Motor neuron (in vitro differentiated cells): Measurements from ENCODE around the gene GANAB. TPM values are rescaled to one million over a fixed set of nuclear protein-coding genes. Genes with fewer than 3 reads are reported as not detected.
A peak's percentile ranks its signal among the peaks of the same experiment; 100 is the strongest.
"Not testable (repeated sequence)": the region's sequence is repeated elsewhere in the genome, so short reads cannot be mapped to it uniquely, and the experiment has no call there.

Source experiments
- ATAC-seq, 8 experiments: fragments of 200-7000 bp; cut with Tn5 transposase; replicated peaks in 6 of 8; 2 replicates each; pipeline ENCODE4 v1.8.0; 2021; ENCODE audit warnings: mild to moderate bottlenecking in 8 of 8, moderate library complexity in 8 of 8
- H3K27ac ChIP-seq, 2 donors: fragments of 250-450 bp; sonication (Bioruptor Pico); 2 replicates each; pipeline ENCODE4 v1.9.0; 2021; ENCODE audit warnings: antibody characterized with exemption in 2 of 2, mild to moderate bottlenecking in 2 of 2, moderate library complexity in 1 of 2
- H3K4me1 ChIP-seq, 2 donors: fragments of 250-450 bp; sonication (Bioruptor Pico); replicated peaks in 1 of 2; 2 replicates each; pipeline ENCODE4 v1.6.1; 2021; ENCODE audit warnings: antibody characterized with exemption in 2 of 2, mild to moderate bottlenecking in 2 of 2, moderate library complexity in 1 of 2
- H3K4me3 ChIP-seq, 5 donors: fragments of 250-450 bp; sonication (Bioruptor Pico); 2 replicates each; pipeline ENCODE4 v1.9.0; 2021; ENCODE audit warnings: antibody characterized with exemption in 5 of 5, mild to moderate bottlenecking in 5 of 5, moderate library complexity in 4 of 5
- WGBS, 10 experiments: fragments of 450-650 bp; shearing (Covaris generic); methylation state at CpG; one replicate each; pipeline ENCODE4 v1.0.0; 2022; 5-methylcytosine and 5-hydroxymethylcytosine counted together
- in situ Hi-C, 9 experiments: fragments of 400-800 bp; cut with MboI; loops; one replicate each; pipeline ENCODE4 v1.15.0; 2021; ENCODE audit warnings: low sequenced_read_pairs in 9 of 9, low pct_unique_long_range_greater_than_20kb in 2 of 9; ENCODE audit not compliant: unreplicated experiment in 9 of 9
- total RNA-seq, 8 experiments: library from RNA; unstranded; fragments of 300-600 nt; gene quantifications; 2 replicates each; pipeline versions ENCODE4 v1.2.3 to v1.2.4, GENCODE V29; 2022

Gene GANAB
- total RNA-seq, 8 experiments from 2014 or later = 97.8 to 296 (median 172) TPM

GRCh38 chr11:62600367-62601121, 45.9 kb downstream of the GANAB start:
- H3K4me1 ChIP-seq = peaks cover 18 to 25% of the 10 kb centered on the region in 2 donors
- in situ Hi-C loops = no loop called here
- H3K27ac ChIP-seq = peak overlapping the region; percentile 82 to 83
- 0 to 4% (median 0%) methylated on average over 2 to 12 of the region's 26 CpGs for WGBS, 10 experiments
- ATAC-seq = no peak
- H3K4me3 ChIP-seq = peak overlapping the region; percentile 63 to 94 (median 73)

DNA sequence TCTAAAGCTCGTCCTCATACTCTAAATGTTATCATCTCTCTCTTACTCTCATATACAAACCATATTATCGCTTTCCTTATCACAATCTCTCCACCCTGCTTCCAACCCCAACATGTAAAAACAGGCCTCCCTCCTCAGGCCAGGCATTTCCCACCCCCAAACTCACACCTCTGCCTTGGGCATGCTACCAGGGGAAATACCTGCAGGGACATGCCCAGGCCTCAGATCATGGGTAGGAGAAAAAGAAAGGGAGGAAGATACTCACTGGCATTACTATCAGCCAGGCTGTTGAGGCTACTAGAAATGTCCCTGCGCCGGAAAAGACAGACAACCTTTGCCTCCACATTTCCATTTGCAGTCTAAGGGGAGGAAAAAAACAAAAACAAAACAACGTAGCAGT, 46.5 kb downstream of the GANAB start:
- 10 to 70% (median 26%) methylated on average over 2 to 4 of the region's 5 CpGs for WGBS, 10 experiments
- Histone ChIP-seq H3K4me3 (peak overlapping the region; percentile 63 to 94 (median 73)), H3K27ac (no peak overlapping the region), H3K4me1 (peaks cover 18 to 23% of the 10 kb centered on the region in 2 donors)
- in situ Hi-C loops = loop anchor here in 1 of 9 experiments (25.0 kb wide), 1 partner anchor 213 kb away; no protein-coding TSS in a partner anchor
- no peak for ATAC-seq

GRCh38 chr11:62599069-62599696, 47.2 kb downstream of the GANAB start:
- in situ Hi-C loops = loop anchor here in 1 of 9 experiments (25.0 kb wide), 1 partner anchor 212 kb away; no protein-coding TSS in a partner anchor
- Histone ChIP-seq H3K4me3 (peak overlapping the region in 3 of 5 donors; percentile 63 to 77 (median 73)), H3K27ac (peak overlapping the region in 1 of 2 donors; percentile 43), H3K4me1 (peaks cover 16 to 18% of the 10 kb centered on the region in 2 donors)
- WGBS, 10 experiments = 10 to 84% (median 54%) methylated on average over 2 to 6 of the region's 7 CpGs; no CpG with 5 or more reads in 2 of the 10 experiments
- ATAC-seq = peak; percentile 36 to 54 (median 44)

DNA sequence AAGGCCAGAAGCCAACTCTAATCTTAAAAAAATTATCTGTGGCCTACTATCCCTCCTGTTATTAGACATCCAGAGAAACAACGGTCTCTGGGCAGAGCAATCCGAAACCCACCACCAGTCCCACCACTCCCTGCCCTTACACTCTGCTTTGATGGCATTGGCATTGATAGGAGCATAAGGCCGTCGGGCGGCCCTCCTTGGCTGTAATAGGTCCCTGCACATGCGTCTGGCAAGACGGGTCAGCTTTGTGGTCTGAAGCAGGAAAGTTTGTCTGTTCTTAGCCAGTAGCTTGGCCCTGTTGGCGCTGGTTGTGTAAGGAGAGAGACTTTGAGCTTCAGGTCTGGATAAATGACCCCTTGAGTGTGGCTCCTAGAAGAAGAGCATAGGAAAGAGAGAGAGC, 51.3 kb downstream of the GANAB start:
- H3K4me3 ChIP-seq = no peak overlapping the region
- no peak overlapping the region for H3K27ac ChIP-seq
- no peak for ATAC-seq
- in situ Hi-C loops = loop anchor here in 1 of 9 experiments (25.0 kb wide), 1 partner anchor 208 kb away; no protein-coding TSS in a partner anchor
- peaks cover 25 to 34% of the 10 kb centered on the region in 2 donors for H3K4me1 ChIP-seq
- WGBS, 10 experiments = 80 to 100% (median 100%) methylated on average over 1 to 5 of the region's 8 CpGs; no CpG with 5 or more reads in 4 of the 10 experiments

DNA sequence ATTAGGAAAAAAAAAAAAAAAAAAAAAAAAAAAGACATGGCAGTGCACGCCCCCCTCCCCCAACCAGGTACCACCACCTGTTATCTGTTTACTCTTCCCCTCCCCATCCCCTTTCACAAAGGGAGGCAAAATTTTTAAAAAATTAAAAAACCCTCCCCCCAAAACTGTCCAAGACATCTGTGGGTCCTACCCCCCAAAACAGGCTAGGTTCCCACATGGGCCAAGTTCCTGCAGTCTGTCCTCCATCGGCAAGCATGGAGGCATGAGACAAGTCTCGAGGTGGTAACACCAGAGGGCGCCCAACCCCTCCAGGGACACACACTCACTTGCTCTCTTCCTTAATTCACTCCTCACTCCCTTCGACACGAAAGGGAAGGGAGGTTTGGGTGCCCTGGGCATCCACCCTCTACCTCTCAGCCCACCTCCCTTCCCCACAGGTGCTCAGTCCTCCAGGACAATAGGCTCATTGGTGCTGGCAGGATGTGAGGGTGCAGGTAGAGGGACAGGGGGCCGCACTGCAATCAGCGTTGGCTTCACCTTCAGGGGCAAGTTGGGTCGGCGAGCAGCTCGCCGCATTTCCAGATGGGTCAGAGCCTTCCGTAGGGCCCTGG, 52.9 kb downstream of the GANAB start:
- Histone ChIP-seq H3K4me3 (no peak overlapping the region), H3K4me1 (peaks cover 16 to 24% of the 10 kb centered on the region in 2 donors), H3K27ac (peak overlapping the region in 1 of 2 donors; percentile 11)
- peak in 1 of 8 experiments; percentile 12 for ATAC-seq
- WGBS, 10 experiments = 0 to 83% (median 73%) methylated on average over 2 to 5 of the region's 13 CpGs; no CpG with 5 or more reads in 6 of the 10 experiments
- in situ Hi-C loops = loop anchor here in 1 of 9 experiments (25.0 kb wide), 1 partner anchor 206 kb away; no protein-coding TSS in a partner anchor

DNA sequence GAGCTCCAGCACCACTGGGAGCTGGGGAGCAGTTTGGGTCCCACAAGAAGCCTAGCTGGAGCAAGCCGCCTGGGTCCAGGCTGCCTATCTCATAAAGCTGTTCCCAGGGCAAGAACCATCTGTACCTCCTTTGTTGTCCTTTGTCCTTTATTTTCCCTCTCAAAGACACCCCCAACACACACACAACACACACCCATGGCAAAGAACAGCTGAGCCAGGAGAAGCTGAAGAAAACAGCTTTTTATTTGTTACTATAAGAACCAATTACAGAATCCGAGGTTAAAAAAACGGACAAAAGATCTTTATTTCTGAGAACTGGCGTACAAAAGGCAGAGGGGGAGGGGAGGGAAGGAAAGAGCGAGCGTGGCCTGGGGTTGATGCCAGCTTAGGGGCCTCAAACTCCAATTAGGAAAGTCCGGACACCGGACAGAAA, 53.4 kb downstream of the GANAB start:
- no peak for ATAC-seq
- WGBS, 10 experiments = 30 to 100% (median 86%) methylated on average over 2 to 5 of the region's 8 CpGs; no CpG with 5 or more reads in 5 of the 10 experiments
- in situ Hi-C loops = loop anchor here in 1 of 9 experiments (25.0 kb wide), 1 partner anchor 206 kb away; no protein-coding TSS in a partner anchor
- H3K4me1 ChIP-seq = peaks cover 16 to 23% of the 10 kb centered on the region in 2 donors
- no peak overlapping the region for H3K4me3 ChIP-seq
- peak overlapping the region; percentile 91 to 93 for H3K27ac ChIP-seq

GRCh38 chr11:62592146-62592815, 54.1 kb downstream of the GANAB start:
- Histone ChIP-seq H3K4me1 (peaks cover 16 to 23% of the 10 kb centered on the region in 2 donors), H3K4me3 (peak overlapping the region; percentile 40 to 87 (median 80)), H3K27ac (peak overlapping the region; percentile 91 to 93)
- in situ Hi-C loops = loop anchor here in 1 of 9 experiments (25.0 kb wide), 1 partner anchor 205 kb away; no protein-coding TSS in a partner anchor
- ATAC-seq = no peak
- 0 to 43% (median 12%) methylated on average over 1 to 10 of the region's 17 CpGs; no CpG with 5 or more reads in 2 of the 10 experiments for WGBS, 10 experiments

GRCh38 chr11:62591448-62592145, 54.8 kb downstream of the GANAB start, which contains the start of gene TUT1:
TUT1 (minus strand) TSS chr11:62591523; CDS start chr11:62591485, 38 bp downstream.
- 0 to 7% (median 0%) methylated on average over 3 to 18 of the region's 58 CpGs; no CpG with 5 or more reads in 3 of the 10 experiments for WGBS, 10 experiments
- H3K27ac ChIP-seq = peak within 1 kb of the TSS; percentile 93 to 95
- peak within 1 kb of the TSS; percentile 60 to 87 (median 80) for H3K4me3 ChIP-seq
- ATAC-seq = peak; percentile 87 to 93 (median 92)
- H3K4me1 ChIP-seq = peaks cover 16 to 23% of the 10 kb centered on the region in 2 donors
- in situ Hi-C loops = loop anchor here in 1 of 9 experiments (25.0 kb wide), 1 partner anchor 204 kb away; no protein-coding TSS in a partner anchor

GRCh38 chr11:62588966-62589637, 57.3 kb downstream of the GANAB start:
- Histone ChIP-seq H3K4me1 (peaks cover 16 to 23% of the 10 kb centered on the region in 2 donors), H3K4me3 (no peak overlapping the region), H3K27ac (no peak overlapping the region)
- WGBS, 10 experiments = 12 to 89% (median 65%) methylated on average over 1 to 12 of the region's 18 CpGs
- ATAC-seq = no peak
- in situ Hi-C loops = loop anchor here in 1 of 9 experiments (25.0 kb wide), 1 partner anchor 202 kb away; no protein-coding TSS in a partner anchor

DNA sequence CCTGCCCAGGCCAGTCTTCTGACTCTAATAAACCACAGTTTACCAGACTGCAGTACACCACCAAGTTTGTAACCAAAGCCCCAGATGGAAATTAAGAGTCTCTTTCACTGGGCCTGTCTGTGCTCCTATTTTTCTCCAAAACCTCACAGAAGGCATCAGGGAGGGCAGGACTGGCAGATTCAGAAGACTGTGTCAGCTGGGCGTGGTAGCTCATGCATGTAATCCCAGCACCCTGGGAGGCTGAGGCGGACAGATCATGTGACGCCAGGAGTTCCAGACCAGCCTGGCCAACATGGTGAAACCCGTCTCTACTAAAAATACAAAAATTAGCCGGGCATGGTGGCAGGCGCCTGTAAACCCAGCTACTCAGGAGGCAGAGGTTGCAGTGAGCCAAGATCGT, 61.1 kb downstream of the GANAB start:
- whole genome bisulfite sequencing, 10 experiments = 80% methylated on average over 5 of the region's 7 CpGs; no CpG with 5 or more reads in 9 of the 10 experiments
- peak in 3 of 8 experiments; percentile 30 to 68 (median 65) for ATAC-seq

GRCh38 chr11:62581735-62582134, 64.7 kb downstream of the GANAB start:
- not testable (repeated sequence) for H3K4me3 ChIP-seq, H3K27ac ChIP-seq, H3K4me1 ChIP-seq, ATAC-seq
- 95 to 100% (median 100%) methylated on average over 1 to 4 of the region's 4 CpGs; no CpG with 5 or more reads in 5 of the 10 experiments for WGBS, 10 experiments
- in situ Hi-C loops = loop anchor here in 1 of 9 experiments (25.0 kb wide), 1 partner anchor 194 kb away; no protein-coding TSS in a partner anchor

More for the DNA sequence above, 61.1 kb downstream of the GANAB start:
- not testable (repeated sequence) for H3K27ac ChIP-seq, H3K4me1 ChIP-seq, H3K4me3 ChIP-seq
- in situ Hi-C loops = loop anchor here in 1 of 9 experiments (25.0 kb wide), 1 partner anchor 198 kb away; no protein-coding TSS in a partner anchor
